ENCODE results near the gene HOXC11. TPM values are rescaled to one million over a fixed set of nuclear protein-coding genes. Genes with fewer than 3 reads are reported as not detected.

HOXC11 gene
- total and polyA plus RNA-seq, 7 donors = not detected

- Histone ChIP-seq H3K4me3 (no peak overlapping the region), H3K9me3 (no peaks in the 10 kb centered on the region), H3K27me3 (peaks cover 78 to 100% (median 99%) of the 10 kb centered on the region in 3 donors), H3K4me1 (peaks cover 0 to 21% (median 19%) of the 10 kb centered on the region in 4 donors), H3K27ac (no peak overlapping the region), H3K36me3 (no peaks in the 10 kb centered on the region)
- TF ChIP-seq, protein P1, sequence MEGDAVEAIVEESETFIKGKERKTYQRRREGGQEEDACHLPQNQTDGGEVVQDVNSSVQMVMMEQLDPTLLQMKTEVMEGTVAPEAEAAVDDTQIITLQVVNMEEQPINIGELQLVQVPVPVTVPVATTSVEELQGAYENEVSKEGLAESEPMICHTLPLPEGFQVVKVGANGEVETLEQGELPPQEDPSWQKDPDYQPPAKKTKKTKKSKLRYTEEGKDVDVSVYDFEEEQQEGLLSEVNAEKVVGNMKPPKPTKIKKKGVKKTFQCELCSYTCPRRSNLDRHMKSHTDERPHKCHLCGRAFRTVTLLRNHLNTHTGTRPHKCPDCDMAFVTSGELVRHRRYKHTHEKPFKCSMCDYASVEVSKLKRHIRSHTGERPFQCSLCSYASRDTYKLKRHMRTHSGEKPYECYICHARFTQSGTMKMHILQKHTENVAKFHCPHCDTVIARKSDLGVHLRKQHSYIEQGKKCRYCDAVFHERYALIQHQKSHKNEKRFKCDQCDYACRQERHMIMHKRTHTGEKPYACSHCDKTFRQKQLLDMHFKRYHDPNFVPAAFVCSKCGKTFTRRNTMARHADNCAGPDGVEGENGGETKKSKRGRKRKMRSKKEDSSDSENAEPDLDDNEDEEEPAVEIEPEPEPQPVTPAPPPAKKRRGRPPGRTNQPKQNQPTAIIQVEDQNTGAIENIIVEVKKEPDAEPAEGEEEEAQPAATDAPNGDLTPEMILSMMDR (IDR thresholded peaks at IDR 0.05) = no peak
- no peak for TF ChIP-seq POLR2A (IDR thresholded peaks at IDR 0.05)
- no peak for DNase-seq
- intact Hi-C loops (cut with DNase I) = no loop called here
- WGBS, 2 donors = 4 to 11% methylated on average over 15 of the region's 15 CpGs
Measured at GRCh38 chr12:53978477-53979356, 5.8 kb downstream of the HOXC11 start.

GRCh38 chr12:53980104-53980801 is 7.3 kb downstream of the HOXC11 start:
- Histone ChIP-seq H3K9me3 (no peaks in the 10 kb centered on the region), H3K36me3 (no peaks in the 10 kb centered on the region), H3K4me3 (no peak overlapping the region), H3K27ac (no peak overlapping the region), H3K27me3 (peaks cover 78 to 100% (median 99%) of the 10 kb centered on the region in 3 donors), H3K4me1 (peaks cover 0 to 19% (median 15%) of the 10 kb centered on the region in 4 donors)
- no peak for TF ChIP-seq EP300 (IDR thresholded peaks at IDR 0.05)
- TF ChIP-seq, protein P1 (IDR thresholded peaks at IDR 0.05) = no peak
- TF ChIP-seq POLR2A (IDR thresholded peaks at IDR 0.05) = no peak
- TF ChIP-seq POLR2AphosphoS5 (IDR thresholded peaks at IDR 0.05) = no peak
- WGBS, 2 donors = 24 to 37% methylated on average over 7 of the region's 7 CpGs
- no peak for DNase-seq
- intact Hi-C loops (cut with DNase I) = no loop called here

GRCh38 chr12:53980802-53981496 is 8.0 kb downstream of the HOXC11 start:
- no peak for DNase-seq
- Histone ChIP-seq H3K4me1 (peaks cover 0 to 20% (median 18%) of the 10 kb centered on the region in 4 donors), H3K27me3 (peaks cover 78 to 100% (median 99%) of the 10 kb centered on the region in 3 donors), H3K27ac (no peak overlapping the region), H3K4me3 (no peak overlapping the region), H3K36me3 (no peaks in the 10 kb centered on the region), H3K9me3 (no peaks in the 10 kb centered on the region)
- TF ChIP-seq EP300 (IDR thresholded peaks at IDR 0.05) = no peak
- TF ChIP-seq, protein P1 (IDR thresholded peaks at IDR 0.05) = no peak
- TF ChIP-seq POLR2AphosphoS5 (IDR thresholded peaks at IDR 0.05) = no peak
- TF ChIP-seq POLR2A (IDR thresholded peaks at IDR 0.05) = no peak
- 29 to 51% methylated on average over 15 of the region's 15 CpGs for WGBS, 2 donors
- intact Hi-C loops (cut with DNase I) = no loop called here

GRCh38 chr12:53981634-53982565 is 9.0 kb downstream of the HOXC11 start:
- H3K4me1 ChIP-seq = peaks cover 0 to 26% (median 21%) of the 10 kb centered on the region in 4 donors

More at GRCh38 chr12:53981634-53982565, 9.0 kb downstream of the HOXC11 start:
- intact Hi-C loops (cut with DNase I) = no loop called here
- Histone ChIP-seq H3K4me3 (no peak overlapping the region), H3K27ac (no peak overlapping the region), H3K27me3 (peaks cover 78 to 100% (median 99%) of the 10 kb centered on the region in 3 donors), H3K9me3 (no peaks in the 10 kb centered on the region), H3K36me3 (no peaks in the 10 kb centered on the region)
- no peak for DNase-seq
- WGBS, 2 donors = 18 to 35% methylated on average over 30 of the region's 30 CpGs
- TF ChIP-seq, protein P1 (IDR thresholded peaks at IDR 0.05) = no peak
- TF ChIP-seq POLR2AphosphoS5 (IDR thresholded peaks at IDR 0.05) = no peak
- TF ChIP-seq EP300 (IDR thresholded peaks at IDR 0.05) = no peak
- no peak for TF ChIP-seq POLR2A (IDR thresholded peaks at IDR 0.05)

Measured in sigmoid colon (tissue), 7 donors.